Loucy (cell line): ENCODE results near the gene GPA33.
A peak's percentile ranks its signal among the peaks of the same experiment; 100 is the strongest.

ENCODE experiments used
- H2AFZ ChIP-seq: fragments of 200-600 bp; sonication (generic); 2 replicates; pipeline ENCODE4 v1.6.0; 2016; ENCODE audit warnings: antibody characterized with exemption, mild to moderate bottlenecking, low read length, moderate library complexity
- H3F3A ChIP-seq: fragments of 200-600 bp; 2 replicates; pipeline ENCODE4 v1.6.0; 2016; ENCODE audit warnings: antibody characterized with exemption, low read depth, mild to moderate bottlenecking
- H3K27me3 ChIP-seq: fragments of 200-600 bp; sonication (generic); 2 replicates; pipeline ENCODE4 v1.6.1; 2014; ENCODE audit warnings: low read length, mild to moderate bottlenecking; ENCODE audit not compliant: insufficient read depth, poor library complexity, severe bottlenecking
- H3K36me3 ChIP-seq: fragments of 200-600 bp; sonication (generic); 2 replicates; pipeline ENCODE4 v1.6.1; 2016; ENCODE audit warnings: low read length; ENCODE audit not compliant: insufficient read depth
- H3K4me1 ChIP-seq: fragments of 200-600 bp; sonication (generic); 2 replicates; pipeline ENCODE4 v1.5.1; 2014; ENCODE audit warnings: low read length, mild to moderate bottlenecking; ENCODE audit not compliant: insufficient read depth, poor library complexity, severe bottlenecking
- H3K4me2 ChIP-seq: fragments of 200-600 bp; sonication (generic); 2 replicates; pipeline ENCODE4 v1.6.0; 2014; ENCODE audit warnings: antibody characterized with exemption, low read length, low read depth, mild to moderate bottlenecking; ENCODE audit not compliant: poor library complexity, severe bottlenecking
- H3K4me3 ChIP-seq: fragments of 200-600 bp; sonication (generic); 2 replicates; pipeline ENCODE4 v1.5.1; 2014; ENCODE audit warnings: low read length, mild to moderate bottlenecking, mixed read lengths; ENCODE audit not compliant: poor library complexity, severe bottlenecking
- H3K79me2 ChIP-seq: fragments of 200-600 bp; sonication (generic); 2 replicates; pipeline ENCODE4 v1.6.1; 2014; ENCODE audit warnings: low read length; ENCODE audit not compliant: insufficient read depth
- H3K9ac ChIP-seq: fragments of 200-600 bp; sonication (generic); 2 replicates; pipeline ENCODE4 v1.6.0; 2014; ENCODE audit warnings: mild to moderate bottlenecking, low read depth, low read length, moderate library complexity; ENCODE audit not compliant: poor library complexity, severe bottlenecking
- H3K9me2 ChIP-seq: fragments of 200-600 bp; sonication (generic); replicated peaks from 2 replicates; pipeline ENCODE4 v1.6.1; 2016; ENCODE audit warnings: low read depth, low read length, mixed read lengths
- H3K9me3 ChIP-seq: fragments of 200-600 bp; sonication (generic); 2 replicates; pipeline ENCODE4 v1.6.1; 2014; ENCODE audit warnings: mild to moderate bottlenecking, antibody characterized with exemption, low read length, low read depth; ENCODE audit not compliant: insufficient read depth
- H4K20me1 ChIP-seq: fragments of 200-600 bp; sonication (generic); 2 replicates; pipeline ENCODE4 v1.6.0; 2014; ENCODE audit warnings: antibody characterized with exemption, low read length, mild to moderate bottlenecking; ENCODE audit not compliant: insufficient read depth, poor library complexity, severe bottlenecking
- CTCF ChIP-seq: fragments of 200-600 bp; sonication (generic); conservative IDR thresholded peaks from 2 replicates; pipeline ENCODE4 v1.5.1; 2014; ENCODE audit warnings: mild to moderate bottlenecking, antibody characterized with exemption, low read length
- EZH2phosphoT487 ChIP-seq: fragments of 200-600 bp; IDR thresholded peaks from 2 replicates; pipeline ENCODE4 v1.6.1; 2018; ENCODE audit warnings: antibody characterized with exemption, mild to moderate bottlenecking, moderate library complexity, borderline replicate concordance

Gene GPA33

GRCh38 chr1:167077868-167078210, 12.3 kb downstream of the GPA33 start:
- no peaks in the 10 kb centered on the region for H3K9me3 ChIP-seq
- peaks cover 67% of the 10 kb centered on the region for H3K4me1 ChIP-seq
- no peaks in the 10 kb centered on the region for H3K9me2 ChIP-seq
- H4K20me1 ChIP-seq, result peaks cover 20% of the 10 kb centered on the region
- H2AFZ ChIP-seq, result no peak overlapping the region
- H3K4me2 ChIP-seq, result peak overlapping the region; percentile 0
- no peaks in the 10 kb centered on the region for H3K27me3 ChIP-seq
- no peak overlapping the region for H3K4me3 ChIP-seq
- H3F3A ChIP-seq, result no peaks in the 10 kb centered on the region
- TF ChIP-seq CTCF (no peak), EZH2phosphoT487 (no peak)
- H3K36me3 ChIP-seq, result peaks cover 4% of the 10 kb centered on the region; the same call in 1 of the 2 replicates
- no peak overlapping the region for H3K9ac ChIP-seq
- H3K79me2 ChIP-seq, result peaks cover 76% of the 10 kb centered on the region; the same call in 1 of the 2 replicates

- H3K4me2 ChIP-seq, result peak overlapping the region; percentile 83
- H3K79me2 ChIP-seq, result peaks cover 70% of the 10 kb centered on the region; the same call in 1 of the 2 replicates
- H3F3A ChIP-seq, result no peaks in the 10 kb centered on the region
- H4K20me1 ChIP-seq, result peaks cover 19% of the 10 kb centered on the region
- H3K36me3 ChIP-seq, result peaks cover 7% of the 10 kb centered on the region; the same call in 1 of the 2 replicates
- no peak for TF ChIP-seq CTCF
- no peak for TF ChIP-seq EZH2phosphoT487
- H3K9me2 ChIP-seq, result no peaks in the 10 kb centered on the region
- no peaks in the 10 kb centered on the region for H3K9me3 ChIP-seq
- peaks cover 62% of the 10 kb centered on the region for H3K4me1 ChIP-seq
- no peak overlapping the region for H3K4me3 ChIP-seq
- no peaks in the 10 kb centered on the region for H3K27me3 ChIP-seq
- H2AFZ ChIP-seq, result no peak overlapping the region
- H3K9ac ChIP-seq, result peak overlapping the region; percentile 54
Observed at GRCh38 chr1:167077128-167077867, 12.9 kb downstream of the GPA33 start.

DNA sequence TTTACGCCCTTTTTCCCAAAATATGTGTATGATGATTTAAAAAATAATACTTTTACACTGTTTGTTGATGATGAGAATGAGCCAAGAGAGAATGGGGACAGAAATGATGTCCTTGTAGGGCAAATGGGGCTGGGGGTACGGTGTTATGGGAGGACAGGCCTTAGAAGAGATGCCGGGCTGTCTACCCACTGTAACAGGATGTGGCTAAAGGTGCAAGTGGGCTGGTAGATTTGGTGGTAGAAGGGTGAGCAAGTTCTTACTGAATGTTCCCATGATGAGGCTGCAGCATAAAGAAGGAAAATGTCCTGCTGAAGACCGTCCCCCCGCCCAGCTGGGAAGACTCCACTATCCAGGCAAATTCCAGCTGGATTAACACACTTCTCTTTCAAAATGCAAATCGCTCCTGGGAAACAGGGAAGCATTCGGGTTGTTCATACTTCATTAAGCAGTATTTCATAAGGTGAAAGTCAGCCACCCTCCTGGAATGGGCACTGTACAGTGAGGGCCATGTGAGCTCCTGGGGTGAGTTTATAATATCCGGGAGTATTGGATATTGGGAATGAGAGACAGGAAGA, 14.0 kb downstream of the GPA33 start:
- Histone ChIP-seq H3K9ac (peak overlapping the region; percentile 54), H3K27me3 (no peaks in the 10 kb centered on the region), H4K20me1 (peaks cover 13% of the 10 kb centered on the region), H3K9me3 (no peaks in the 10 kb centered on the region), H3K4me2 (peak overlapping the region; percentile 83), H3F3A (no peaks in the 10 kb centered on the region), H2AFZ (no peak overlapping the region), H3K36me3 (peaks cover 16% of the 10 kb centered on the region; the same call in 1 of the 2 replicates), H3K9me2 (no peaks in the 10 kb centered on the region), H3K79me2 (peaks cover 60% of the 10 kb centered on the region; the same call in 1 of the 2 replicates), H3K4me3 (peak overlapping the region; percentile 40), H3K4me1 (peaks cover 51% of the 10 kb centered on the region)
- TF ChIP-seq EZH2phosphoT487 (no peak), CTCF (no peak)
